HT1080 (cell line): ENCODE measurements around the gene PCF11. TPM values are rescaled to one million over a fixed set of nuclear protein-coding genes. Genes with fewer than 3 reads are reported as not detected.
A peak's percentile ranks its signal among the peaks of the same experiment; 100 is the strongest.
"Not testable (repeated sequence)": the region's sequence is repeated elsewhere in the genome, so short reads cannot be mapped to it uniquely, and the experiment has no call there.

Experiments
- DNase-seq: peaks from one replicate; pipeline ENCODE4 v3.0.0-alpha.2; 2015; ENCODE audit warnings: low read depth
- polyA plus RNA-seq, 2 experiments: library from polyadenylated mRNA; depleted of rRNA; stranded (reverse); fragments of >200 nt; gene quantifications; 2 replicates each; pipeline ENCODE4 v1.2.3, GENCODE V29; 2015
- total RNA-seq: library from RNA; depleted of rRNA; stranded (reverse); fragments of >200 nt; shearing (Covaris generic); gene quantifications from 2 replicates; pipeline ENCODE4 v1.2.3, GENCODE V29; 2014; rRNA removed

Gene PCF11, protein sequence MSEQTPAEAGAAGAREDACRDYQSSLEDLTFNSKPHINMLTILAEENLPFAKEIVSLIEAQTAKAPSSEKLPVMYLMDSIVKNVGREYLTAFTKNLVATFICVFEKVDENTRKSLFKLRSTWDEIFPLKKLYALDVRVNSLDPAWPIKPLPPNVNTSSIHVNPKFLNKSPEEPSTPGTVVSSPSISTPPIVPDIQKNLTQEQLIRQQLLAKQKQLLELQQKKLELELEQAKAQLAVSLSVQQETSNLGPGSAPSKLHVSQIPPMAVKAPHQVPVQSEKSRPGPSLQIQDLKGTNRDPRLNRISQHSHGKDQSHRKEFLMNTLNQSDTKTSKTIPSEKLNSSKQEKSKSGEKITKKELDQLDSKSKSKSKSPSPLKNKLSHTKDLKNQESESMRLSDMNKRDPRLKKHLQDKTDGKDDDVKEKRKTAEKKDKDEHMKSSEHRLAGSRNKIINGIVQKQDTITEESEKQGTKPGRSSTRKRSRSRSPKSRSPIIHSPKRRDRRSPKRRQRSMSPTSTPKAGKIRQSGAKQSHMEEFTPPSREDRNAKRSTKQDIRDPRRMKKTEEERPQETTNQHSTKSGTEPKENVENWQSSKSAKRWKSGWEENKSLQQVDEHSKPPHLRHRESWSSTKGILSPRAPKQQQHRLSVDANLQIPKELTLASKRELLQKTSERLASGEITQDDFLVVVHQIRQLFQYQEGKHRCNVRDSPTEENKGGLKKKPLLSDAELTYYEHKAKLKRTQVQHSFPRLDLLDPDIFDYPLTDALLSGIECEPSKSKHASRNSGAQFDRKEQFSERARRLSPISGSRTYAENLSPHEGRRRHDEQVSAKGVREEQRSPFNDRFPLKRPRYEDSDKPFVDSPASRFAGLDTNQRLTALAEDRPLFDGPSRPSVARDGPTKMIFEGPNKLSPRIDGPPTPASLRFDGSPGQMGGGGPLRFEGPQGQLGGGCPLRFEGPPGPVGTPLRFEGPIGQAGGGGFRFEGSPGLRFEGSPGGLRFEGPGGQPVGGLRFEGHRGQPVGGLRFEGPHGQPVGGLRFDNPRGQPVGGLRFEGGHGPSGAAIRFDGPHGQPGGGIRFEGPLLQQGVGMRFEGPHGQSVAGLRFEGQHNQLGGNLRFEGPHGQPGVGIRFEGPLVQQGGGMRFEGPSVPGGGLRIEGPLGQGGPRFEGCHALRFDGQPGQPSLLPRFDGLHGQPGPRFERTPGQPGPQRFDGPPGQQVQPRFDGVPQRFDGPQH (N-terminal part only)
- 19.6 and 20.4 TPM in 2 replicates for total RNA-seq
- polyA plus RNA-seq (2015; cell fraction: cytosol; rRNA removed), result 14.6 and 15.0 TPM in 2 replicates
- 87.5 and 89.7 TPM in 2 replicates for polyA plus RNA-seq (2015; cell fraction: nucleus; rRNA removed)

GRCh38 chr11:83156996-83157593 is at the start of gene PCF11:
PCF11 (plus strand) TSS chr11:83157131; CDS start chr11:83157440, 309 bp downstream.
- DNase-seq, result no peak

- DNase-seq, result no peak
Observed at GRCh38 chr11:83112886-83113285, 44.0 kb upstream of the PCF11 start.

DNA sequence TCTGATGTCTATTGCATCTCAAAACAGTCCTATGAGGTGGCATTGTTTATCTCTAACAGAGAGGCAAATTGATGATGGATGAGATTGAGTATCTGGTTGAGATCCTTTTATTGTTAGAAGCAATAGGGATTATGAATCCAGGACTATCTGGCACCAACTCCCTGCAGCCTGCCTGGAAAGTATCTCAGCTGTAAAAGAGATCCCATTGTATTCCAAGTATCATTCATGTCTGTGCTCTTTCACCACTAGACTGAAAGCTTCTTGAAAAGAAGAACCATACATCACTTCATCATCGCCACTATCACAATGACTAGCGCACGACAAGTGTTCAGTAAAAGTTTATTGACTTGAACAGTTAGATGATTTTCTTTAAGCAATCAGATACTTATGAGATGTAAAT is 41.9 kb upstream of the PCF11 start:
- no peak for DNase-seq

- no peak for DNase-seq
Observed at GRCh38 chr11:83115551-83115950, 41.4 kb upstream of the PCF11 start.

DNA sequence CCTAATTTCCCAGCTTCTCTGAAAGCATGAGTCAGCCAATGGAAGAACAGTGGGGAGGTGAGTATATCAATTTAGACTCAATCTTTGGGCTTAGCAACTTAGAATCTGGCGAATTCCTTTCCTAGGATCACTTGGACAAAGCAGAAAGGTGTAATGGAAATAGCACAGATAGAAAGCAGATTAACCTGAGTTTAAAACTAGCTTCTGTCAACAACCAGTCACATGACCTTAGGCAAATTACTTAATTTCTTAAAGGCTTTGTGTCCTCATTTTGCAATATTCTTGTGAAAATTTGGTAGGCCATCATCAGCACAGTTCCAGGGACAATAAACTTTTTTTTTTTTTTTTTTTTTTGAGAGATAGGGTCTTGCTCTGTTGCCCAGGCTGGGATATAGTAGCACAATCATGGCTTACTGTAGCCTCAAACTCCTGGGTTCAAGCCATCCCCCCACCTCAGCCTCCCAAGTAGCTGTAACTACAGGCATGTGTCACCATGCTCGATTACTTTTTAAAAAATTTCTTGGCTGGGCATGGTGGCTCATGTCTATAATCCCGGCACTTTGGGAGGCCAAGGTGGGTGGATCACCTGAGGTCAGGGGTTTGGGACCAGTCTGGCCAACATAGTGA is 40.8 kb upstream of the PCF11 start:
- DNase-seq, result no peak

DNA sequence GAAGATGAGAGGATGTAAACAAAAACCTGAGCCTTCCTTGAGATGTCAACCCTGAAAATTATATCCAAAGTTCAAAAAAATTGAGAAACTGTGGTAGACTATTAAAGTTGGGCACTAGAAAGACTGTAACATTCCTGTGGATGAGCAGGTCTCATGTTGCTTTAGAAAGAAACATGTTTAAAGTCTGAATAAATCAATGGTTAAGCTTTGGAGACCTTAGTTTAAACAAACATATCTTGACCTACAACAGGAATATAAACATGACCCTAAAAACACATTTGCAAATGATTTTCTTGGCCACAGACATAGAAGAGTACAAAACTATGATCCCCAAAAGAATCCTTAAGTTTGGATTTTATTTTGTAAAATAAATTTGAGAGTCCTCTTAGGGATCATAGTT is 38.1 kb upstream of the PCF11 start:
- DNase-seq, result no peak

DNA sequence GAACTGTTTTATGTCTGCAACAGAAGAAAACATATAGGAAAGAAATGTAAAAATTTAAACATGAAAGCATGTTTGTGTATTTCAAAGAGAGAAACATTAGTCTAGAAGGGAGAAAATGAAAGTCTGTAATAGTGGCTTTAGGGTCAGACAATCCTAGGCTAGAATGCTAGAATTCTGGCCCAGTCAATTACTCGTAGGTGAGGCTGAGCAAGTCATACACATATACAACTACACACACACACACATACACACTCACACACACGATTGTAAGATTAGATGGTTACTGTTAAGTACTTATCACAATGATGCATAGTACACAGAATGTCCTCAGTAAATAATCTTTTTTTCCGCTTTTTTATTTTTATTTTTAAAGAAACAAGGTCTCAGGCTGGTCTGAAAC is 37.7 kb upstream of the PCF11 start:
- no peak for DNase-seq

- DNase-seq, result no peak
Observed at GRCh38 chr11:83120327-83120726, 36.6 kb upstream of the PCF11 start.

DNA sequence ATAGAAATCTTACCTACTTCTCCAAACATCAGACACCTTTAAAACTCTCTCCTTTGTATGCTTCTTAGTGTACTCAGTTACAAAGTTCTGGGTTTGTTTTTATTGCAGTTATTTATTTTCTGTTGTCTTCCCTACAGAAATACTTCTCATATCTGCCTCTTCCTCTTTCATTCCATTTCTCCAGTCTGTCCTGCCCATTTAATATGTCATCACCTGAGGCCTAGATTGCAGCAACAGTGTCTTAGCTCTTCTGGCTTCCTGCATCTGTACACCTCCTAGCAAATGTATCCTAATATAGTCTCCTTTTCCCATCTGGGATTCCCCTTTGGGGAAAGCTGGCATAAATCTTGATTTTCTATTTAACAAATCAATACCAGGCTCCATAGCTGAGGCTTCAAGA is 34.9 kb upstream of the PCF11 start:
- no peak for DNase-seq

DNA sequence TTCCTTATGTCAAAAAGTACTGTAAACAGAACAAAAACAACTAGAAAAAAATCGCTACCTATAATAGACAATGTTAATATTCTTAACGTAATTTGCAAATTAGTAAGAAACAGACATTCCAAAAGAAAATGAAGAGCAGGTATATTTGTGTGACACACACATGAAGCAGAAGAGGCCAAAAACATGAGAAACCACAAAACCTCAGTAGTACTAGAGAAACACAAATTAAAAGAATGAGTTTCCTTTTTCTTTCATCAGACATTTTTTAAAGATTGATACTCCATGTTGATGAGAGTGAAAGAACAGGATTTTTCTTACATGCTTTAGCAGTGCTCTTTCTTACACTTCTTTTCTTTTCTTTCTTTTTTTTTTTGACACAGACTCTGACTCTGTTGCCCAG is 34.2 kb upstream of the PCF11 start:
- DNase-seq, result no peak

GRCh38 chr11:83124636-83125424 is 32.1 kb upstream of the PCF11 start:
- DNase-seq, result no peak

DNA sequence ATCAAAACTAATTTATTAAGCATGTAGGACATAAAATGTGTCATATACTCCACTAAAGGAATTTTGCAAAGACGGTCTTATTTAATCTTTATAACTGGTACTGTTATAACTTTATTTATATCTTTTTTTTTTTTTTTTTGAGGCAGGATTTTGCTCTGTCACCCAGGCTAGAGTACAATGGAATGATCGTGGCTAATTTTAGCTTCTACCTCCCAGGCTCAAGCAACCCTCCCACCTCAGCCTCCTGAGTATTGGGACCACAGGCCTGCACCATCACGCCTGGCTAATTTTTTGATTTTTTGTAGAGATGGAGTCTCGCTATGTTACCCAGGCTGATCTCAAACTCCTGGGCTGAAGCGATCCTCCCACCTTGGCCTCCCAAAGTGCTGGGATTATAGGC is 31.4 kb upstream of the PCF11 start:
- DNase-seq, result no peak

GRCh38 chr11:83127310-83127637 is 29.7 kb upstream of the PCF11 start:
- DNase-seq, result no peak

GRCh38 chr11:83132191-83132590 is 24.7 kb upstream of the PCF11 start:
- no peak for DNase-seq

GRCh38 chr11:83133266-83133665 is 23.7 kb upstream of the PCF11 start:
- DNase-seq, result not testable (repeated sequence)

GRCh38 chr11:83139310-83139709 is 17.6 kb upstream of the PCF11 start:
- DNase-seq, result no peak

DNA sequence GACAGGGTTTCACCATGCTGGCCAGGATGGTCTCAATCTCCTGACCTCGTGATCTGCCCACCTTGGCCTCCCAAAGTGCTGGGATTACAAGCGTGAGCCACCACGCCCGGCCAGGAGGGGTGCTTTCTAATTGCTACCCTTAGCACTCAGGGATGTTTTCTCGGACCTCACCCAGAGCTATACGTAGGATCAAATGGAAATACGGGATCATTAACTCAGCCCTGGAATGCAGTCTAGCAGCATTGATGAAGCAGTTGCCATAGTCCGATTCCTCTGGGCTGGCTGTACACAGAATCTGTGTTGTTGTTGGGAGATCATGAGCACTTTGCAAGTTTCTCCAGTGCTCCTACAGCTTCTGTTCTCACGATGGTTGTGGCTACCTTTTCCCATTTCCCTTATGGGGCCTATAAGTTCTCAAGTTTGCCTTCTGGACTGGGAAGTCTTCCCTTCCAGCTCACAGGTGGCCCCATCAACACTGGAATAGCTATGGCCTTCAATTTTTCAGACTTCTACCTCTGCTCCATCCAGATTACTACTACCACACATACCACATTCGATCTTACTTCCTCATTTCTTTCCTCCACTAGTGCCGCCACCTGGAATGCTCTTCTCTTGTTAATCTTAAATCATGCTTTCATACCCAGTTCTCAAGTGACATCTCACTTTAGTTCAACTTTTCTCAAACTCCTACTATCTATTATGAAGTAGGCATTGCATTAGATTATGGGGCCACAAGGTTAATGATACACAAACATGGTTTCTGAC is 16.1 kb upstream of the PCF11 start:
- DNase-seq, result no peak

GRCh38 chr11:83147895-83148294 is 9.0 kb upstream of the PCF11 start:
- peak; percentile 30 for DNase-seq

- DNase-seq, result no peak
Observed at GRCh38 chr11:83150450-83150849, 6.5 kb upstream of the PCF11 start.
